ENCODE data around the gene PIK3R4.

PIK3R4 gene

GRCh38 chr3:130741946-130742610 lies 4.6 kb downstream of the PIK3R4 start:
- DNase-seq (ENCODE audit: low read depth in 3 of 3): no peak

- DNase-seq (ENCODE audit: low read depth in 3 of 3): no peak
Measured at GRCh38 chr3:130739848-130740247, 6.8 kb downstream of the PIK3R4 start.

- no peak for DNase-seq (ENCODE audit: low read depth in 3 of 3)
Measured at GRCh38 chr3:130738241-130738640, 8.4 kb downstream of the PIK3R4 start.

- no peak for DNase-seq (ENCODE audit: low read depth in 3 of 3)
Measured at GRCh38 chr3:130737622-130738021, 9.0 kb downstream of the PIK3R4 start.

GRCh38 chr3:130733236-130733875 lies 13.3 kb downstream of the PIK3R4 start:
- no peak for DNase-seq (ENCODE audit: low read depth in 3 of 3)

GRCh38 chr3:130732501-130732900 lies 14.1 kb downstream of the PIK3R4 start:
- no peak for DNase-seq (ENCODE audit: low read depth in 3 of 3)

GRCh38 chr3:130731817-130732216 lies 14.8 kb downstream of the PIK3R4 start:
- DNase-seq (ENCODE audit: low read depth in 3 of 3): no peak

- DNase-seq (ENCODE audit: low read depth in 3 of 3): no peak
Measured at GRCh38 chr3:130729154-130729553, 17.5 kb downstream of the PIK3R4 start.

- DNase-seq (ENCODE audit: low read depth in 3 of 3): no peak
Measured at GRCh38 chr3:130728037-130728436, 18.6 kb downstream of the PIK3R4 start.

GRCh38 chr3:130725746-130726145 lies 20.9 kb downstream of the PIK3R4 start:
- no peak for DNase-seq (ENCODE audit: low read depth in 3 of 3)

GRCh38 chr3:130715616-130716015 lies 31.0 kb downstream of the PIK3R4 start:
- no peak for DNase-seq (ENCODE audit: low read depth in 3 of 3)

- no peak for DNase-seq (ENCODE audit: low read depth in 3 of 3)
Measured at GRCh38 chr3:130712718-130713423, 33.8 kb downstream of the PIK3R4 start.

GRCh38 chr3:130711565-130712324 lies 34.9 kb downstream of the PIK3R4 start:
- DNase-seq (ENCODE audit: low read depth in 3 of 3): no peak

- no peak for DNase-seq (ENCODE audit: low read depth in 3 of 3)
Measured at GRCh38 chr3:130709671-130710070, 37.0 kb downstream of the PIK3R4 start.

GRCh38 chr3:130707902-130708601 lies 38.6 kb downstream of the PIK3R4 start:
- no peak for DNase-seq (ENCODE audit: low read depth in 3 of 3)

- DNase-seq (ENCODE audit: low read depth in 3 of 3): no peak
Measured at GRCh38 chr3:130705501-130705900, 41.1 kb downstream of the PIK3R4 start.

- DNase-seq (ENCODE audit: low read depth in 3 of 3): no peak
Measured at GRCh38 chr3:130702985-130703384, 43.6 kb downstream of the PIK3R4 start.

GRCh38 chr3:130700541-130700940 lies 46.1 kb downstream of the PIK3R4 start:
- DNase-seq (ENCODE audit: low read depth in 3 of 3): no peak

GRCh38 chr3:130699765-130700164 lies 46.9 kb downstream of the PIK3R4 start:
- no peak for DNase-seq (ENCODE audit: low read depth in 3 of 3)

GRCh38 chr3:130693314-130693713 lies 53.3 kb downstream of the PIK3R4 start:
- DNase-seq (ENCODE audit: low read depth in 3 of 3): no peak

GRCh38 chr3:130692455-130692854 lies 54.2 kb downstream of the PIK3R4 start:
- no peak for DNase-seq (ENCODE audit: low read depth in 3 of 3)

Measured in stimulated activated CD4-positive, alpha-beta T cell treated with anti-CD3 and anti-CD28 coated beads, TNF-alpha, amount 100 ng/mL, for 24 hours (primary cell).